Osteocyte (in vitro differentiated cells): ENCODE results near the gene ATF3. TPM values are rescaled to one million over a fixed set of nuclear protein-coding genes. Genes with fewer than 3 reads are reported as not detected.

Experiments
- total RNA-seq: library from RNA; stranded (reverse); gene quantifications from 2 replicates; pipeline ENCODE4 v1.2.1, GENCODE V29; 2021

The ATF3 gene
- total RNA-seq, 1 donor from 2014 or later: 45.3 TPM

Other genes with a start within 250 kb of the ATF3 start
- gene PACC1, start 193.9 kb upstream of the ATF3 start, total RNA-seq: 9.9 and 11.4 TPM in 2 replicates
- gene NENF, start 175.8 kb upstream of the ATF3 start, total RNA-seq: 55.9 and 57.8 TPM in 2 replicates
- gene BATF3, start 91.1 kb downstream of the ATF3 start, total RNA-seq: 0.56 and 0.71 TPM in 2 replicates
- gene NSL1, start 183.0 kb downstream of the ATF3 start, total RNA-seq: 28.7 and 29.4 TPM in 2 replicates
- 13.0 and 15.6 TPM in 2 replicates for gene TATDN3, start 183.1 kb downstream of the ATF3 start, total RNA-seq
- not detected in 2 replicates for gene SPATA45, start 238.9 kb downstream of the ATF3 start, total RNA-seq
- 4.9 and 7.1 TPM in 2 replicates for gene FLVCR1, start 249.5 kb downstream of the ATF3 start, total RNA-seq